Bronchial epithelial cell (primary cell): Measurements from ENCODE around the gene NUDT9. TPM values are rescaled to one million over a fixed set of nuclear protein-coding genes. Genes with fewer than 3 reads are reported as not detected.
"Not testable (repeated sequence)": the region's sequence is repeated elsewhere in the genome, so short reads cannot be mapped to it uniquely, and the experiment has no call there.

ENCODE experiments used
- DNase-seq: peaks from one replicate; pipeline ENCODE4 v3.0.0-alpha.2; 2010; ENCODE audit warnings: low read depth
- FAIRE-seq: peaks from 2 replicates; lab custom pipeline; 2011; peaks lifted over from hg19 to GRCh38; lab: Jason Lieb, UNC
- H3K27me3 ChIP-seq: 2 replicates; pipeline ENCODE4 v1.5.1; 2011; ENCODE audit warnings: low read length; ENCODE audit not compliant: control insufficient read depth, insufficient read depth
- H3K36me3 ChIP-seq: 2 replicates; pipeline ENCODE4 v1.5.1; 2011; ENCODE audit warnings: low read length; ENCODE audit not compliant: control insufficient read depth, insufficient read depth
- H3K4me3 ChIP-seq: 2 replicates; pipeline ENCODE4 v1.5.1; 2011; ENCODE audit warnings: mild to moderate bottlenecking, low read depth, low read length, control low read depth
- CTCF ChIP-seq: IDR thresholded peaks from 2 replicates; pipeline ENCODE4 v1.5.1; 2011; ENCODE audit warnings: mild to moderate bottlenecking, moderate library complexity, low read length, control low read depth, inconsistent platforms; ENCODE audit not compliant: insufficient read depth, severe bottlenecking
- total RNA-seq: library from RNA; depleted of rRNA; stranded (reverse); fragments of >200 nt; gene quantifications from 2 replicates; pipeline ENCODE4 v1.2.1, GENCODE V29; 2014

The NUDT9 gene
- total RNA-seq = 19.0 and 19.1 TPM in 2 replicates

GRCh38 chr4:87422104-87423052 is at the start of gene NUDT9:
Gene NUDT9 (plus strand): TSS chr4:87422573. CDS start chr4:87422906, 333 bp downstream.
- Histone ChIP-seq H3K4me3 (peak within 1 kb of the TSS; percentile 50), H3K36me3 (no peaks in the 10 kb centered on the region), H3K27me3 (no peaks in the 10 kb centered on the region)
- DNase-seq (peak; percentile 90), FAIRE-seq (no peak)
- no peak for TF ChIP-seq CTCF

- H3K36me3 ChIP-seq = no peaks in the 10 kb centered on the region
Observed at GRCh38 chr4:87375719-87376291, 46.6 kb upstream of the NUDT9 start.

GRCh38 chr4:87377816-87378215 is 44.6 kb upstream of the NUDT9 start:
- TF ChIP-seq CTCF = no peak
- Histone ChIP-seq H3K27me3 (no peaks in the 10 kb centered on the region), H3K4me3 (no peak overlapping the region), H3K36me3 (no peaks in the 10 kb centered on the region)
- DNase-seq = no peak
- FAIRE-seq = no peak

More at GRCh38 chr4:87375719-87376291, 46.6 kb upstream of the NUDT9 start:
- Histone ChIP-seq H3K27me3 (no peaks in the 10 kb centered on the region), H3K4me3 (no peak overlapping the region)
- TF ChIP-seq CTCF = peak; percentile 64
- DNase-seq (peak; percentile 53), FAIRE-seq (no peak)

GRCh38 chr4:87382116-87382515 is 40.3 kb upstream of the NUDT9 start:
- FAIRE-seq = no peak
- no peaks in the 10 kb centered on the region for H3K36me3 ChIP-seq
- no peak overlapping the region for H3K4me3 ChIP-seq
- DNase-seq = no peak
- no peak for TF ChIP-seq CTCF
- no peaks in the 10 kb centered on the region for H3K27me3 ChIP-seq

- DNase-seq (no peak), FAIRE-seq (no peak)
- Histone ChIP-seq H3K4me3 (no peak overlapping the region), H3K36me3 (no peaks in the 10 kb centered on the region), H3K27me3 (no peaks in the 10 kb centered on the region)
- no peak for TF ChIP-seq CTCF
Observed at GRCh38 chr4:87382931-87383330, 39.4 kb upstream of the NUDT9 start.

- not testable (repeated sequence) for H3K4me3 ChIP-seq, FAIRE-seq, DNase-seq, H3K27me3 ChIP-seq, H3K36me3 ChIP-seq
Observed at GRCh38 chr4:87384466-87385132, 37.8 kb upstream of the NUDT9 start.
